Coronary artery (tissue), 2 donors: ENCODE results near the gene PDLIM4.

Experiments
- DNase-seq: peaks from one replicate; pipeline ENCODE4 v3.0.0-alpha.2; 2017; ENCODE audit warnings: low spot score
- H3K27ac ChIP-seq, 2 donors: fragments of 200-600 bp; sonication (generic); one replicate each; pipeline ENCODE4 v1.5.1; 2016 to 2019
- H3K4me3 ChIP-seq: fragments of 200-600 bp; sonication (generic); 2 replicates; pipeline ENCODE4 v1.5.1; 2016; ENCODE audit warnings: mild to moderate bottlenecking, moderate library complexity
- CTCF ChIP-seq: fragments of 200-600 bp; sonication (generic); IDR thresholded peaks from one replicate; pipeline ENCODE4 v1.5.1; 2019; ENCODE audit warnings: antibody characterized with exemption

PDLIM4 gene

GRCh38 chr5:132213666-132214065, 43.8 kb upstream of the PDLIM4 start:
- TF ChIP-seq CTCF, result no peak
- Histone ChIP-seq H3K27ac (peak overlapping the region; percentile 96 to 98), H3K4me3 (no peak overlapping the region)
- no peak for DNase-seq

GRCh38 chr5:132214491-132214890, 43.0 kb upstream of the PDLIM4 start:
- peak overlapping the region; percentile 12 for H3K4me3 ChIP-seq
- H3K27ac ChIP-seq, result peak overlapping the region; percentile 96 to 98
- no peak for DNase-seq
- TF ChIP-seq CTCF, result no peak

GRCh38 chr5:132215329-132215728, 42.2 kb upstream of the PDLIM4 start:
- Histone ChIP-seq H3K4me3 (no peak overlapping the region), H3K27ac (peak overlapping the region; percentile 96 to 98)
- peak; percentile 98 for DNase-seq
- TF ChIP-seq CTCF, result no peak

GRCh38 chr5:132218321-132218720, 39.2 kb upstream of the PDLIM4 start:
- Histone ChIP-seq H3K27ac (no peak overlapping the region), H3K4me3 (no peak overlapping the region)
- no peak for DNase-seq
- no peak for TF ChIP-seq CTCF

- H3K4me3 ChIP-seq, result no peak overlapping the region
- DNase-seq, result no peak
- H3K27ac ChIP-seq, result peak overlapping the region in 1 of 2 donors; percentile 59
- no peak for TF ChIP-seq CTCF
Measured at GRCh38 chr5:132219289-132219970, 38.1 kb upstream of the PDLIM4 start.

GRCh38 chr5:132219981-132220380, 37.5 kb upstream of the PDLIM4 start:
- H3K27ac ChIP-seq, result peak overlapping the region in 1 of 2 donors; percentile 59
- no peak for DNase-seq
- no peak for TF ChIP-seq CTCF

GRCh38 chr5:132220491-132220890, 37.0 kb upstream of the PDLIM4 start:
- H3K4me3 ChIP-seq, result no peak overlapping the region
- peak overlapping the region in 1 of 2 donors; percentile 59 for H3K27ac ChIP-seq
- no peak for TF ChIP-seq CTCF
- DNase-seq, result no peak

More at GRCh38 chr5:132219981-132220380, 37.5 kb upstream of the PDLIM4 start:
- no peak overlapping the region for H3K4me3 ChIP-seq
